Cardiac muscle cell (in vitro differentiated cells and primary cell): ENCODE results near the gene OAF. TPM values are rescaled to one million over a fixed set of nuclear protein-coding genes. Genes with fewer than 3 reads are reported as not detected.
"Not testable (repeated sequence)": the region's sequence is repeated elsewhere in the genome, so short reads cannot be mapped to it uniquely, and the experiment has no call there.

Experiments
- DNase-seq, 2 donors: peaks; one replicate each; pipeline versions ENCODE4 v3.0.0 to v3.0.0-alpha.2; 2010 to 2017; ENCODE audit warnings: low read depth in 1 of 2, low spot score in 1 of 2
- H3K27ac ChIP-seq: fragments of 200-600 bp; sonication (generic); 2 replicates; pipeline ENCODE4 v1.5.1; 2016
- H3K27me3 ChIP-seq: fragments of 200-600 bp; sonication (generic); 2 replicates; pipeline ENCODE4 v1.6.0; 2016; ENCODE audit warnings: control low read depth
- H3K36me3 ChIP-seq: fragments of 200-600 bp; sonication (generic); 2 replicates; pipeline ENCODE4 v1.5.1; 2016; ENCODE audit warnings: control low read depth
- H3K4me1 ChIP-seq: fragments of 200-600 bp; sonication (generic); 2 replicates; pipeline ENCODE4 v1.8.1; 2017; ENCODE audit warnings: low read depth, mild to moderate bottlenecking, mixed run types
- H3K4me3 ChIP-seq: fragments of 200-600 bp; sonication (generic); 2 replicates; pipeline ENCODE4 v1.5.1; 2016; ENCODE audit warnings: mild to moderate bottlenecking
- H3K9me3 ChIP-seq: fragments of 200-600 bp; sonication (generic); 2 replicates; pipeline ENCODE4 v1.5.1; 2017; ENCODE audit warnings: low read depth, mild to moderate bottlenecking, control low read depth
- CTCF ChIP-seq: IDR thresholded peaks from 2 replicates; pipeline ENCODE4 v1.5.1; 2012; ENCODE audit warnings: low read depth, mild to moderate bottlenecking, low read length
- polyA plus RNA-seq: library from polyadenylated mRNA; unstranded; fragments of >200 nt; fragmentation: Nextera tagmentation; extraction: Ambion mirVana; gene quantifications from 2 replicates; pipeline ENCODE4 v1.2.1, GENCODE V29; 2016
- total RNA-seq: library from RNA; depleted of rRNA; stranded (reverse); fragments of >200 nt; gene quantifications from 2 replicates; pipeline ENCODE4 v1.2.3, GENCODE V29; 2016

Gene OAF
- total and polyA plus RNA-seq, 2 experiments from 2014 or later: 11.3 to 12.0 TPM

DNA sequence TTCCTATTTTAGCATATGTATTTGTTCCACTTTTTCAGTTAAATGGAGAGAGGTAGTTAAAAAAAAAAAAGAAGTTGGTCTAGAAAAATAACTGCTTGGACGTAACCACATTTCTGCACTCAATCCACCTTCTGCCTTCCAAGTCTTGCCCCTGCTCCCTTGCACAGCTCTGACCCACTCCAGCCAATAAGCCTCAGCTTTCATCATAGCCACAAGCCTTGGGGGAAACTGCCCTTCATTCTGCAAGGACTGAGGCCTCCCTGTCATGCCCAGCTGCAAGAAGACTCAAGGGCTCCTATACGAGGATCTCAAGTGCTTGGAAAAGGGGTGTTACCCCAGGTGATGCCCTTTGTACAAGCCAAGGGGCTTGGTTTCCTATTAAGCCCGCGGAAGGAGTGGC is 36.0 kb upstream of the OAF start:
- no peak overlapping the region for H3K4me3 ChIP-seq
- peaks cover 77% of the 10 kb centered on the region for H3K27me3 ChIP-seq
- no peak for DNase-seq
- no peak overlapping the region for H3K27ac ChIP-seq
- no peaks in the 10 kb centered on the region for H3K9me3 ChIP-seq
- TF ChIP-seq CTCF: no peak
- H3K4me1 ChIP-seq: no peaks in the 10 kb centered on the region
- H3K36me3 ChIP-seq: no peaks in the 10 kb centered on the region

DNA sequence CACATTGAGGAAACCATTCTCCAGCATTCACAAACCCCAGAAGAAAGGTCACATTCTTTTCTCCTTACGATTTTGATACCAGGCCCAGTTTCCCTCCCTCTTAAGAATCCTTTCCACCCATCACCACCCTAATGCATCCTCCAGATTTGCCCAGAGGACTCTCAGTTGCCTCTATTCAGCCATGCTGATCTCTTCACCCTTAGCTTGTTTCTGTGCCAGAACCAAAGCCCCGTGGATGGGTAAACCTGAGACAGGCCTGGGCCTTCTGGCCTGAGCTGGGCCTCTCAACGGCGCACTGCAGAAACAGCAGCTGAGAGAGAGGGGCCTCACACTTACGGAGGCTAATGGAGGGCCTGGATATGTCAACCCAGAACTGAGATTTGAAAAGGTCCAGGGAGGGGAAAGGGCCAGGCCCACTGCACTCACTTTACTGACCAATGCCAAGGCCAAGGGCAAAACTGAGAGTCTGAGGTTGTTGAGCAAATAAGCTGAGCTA is 32.2 kb upstream of the OAF start:
- no peaks in the 10 kb centered on the region for H3K36me3 ChIP-seq
- no peaks in the 10 kb centered on the region for H3K9me3 ChIP-seq
- H3K27me3 ChIP-seq: peaks cover 64% of the 10 kb centered on the region
- no peak for TF ChIP-seq CTCF
- H3K4me3 ChIP-seq: no peak overlapping the region
- no peaks in the 10 kb centered on the region for H3K4me1 ChIP-seq
- H3K27ac ChIP-seq: no peak overlapping the region
- no peak for DNase-seq

DNA sequence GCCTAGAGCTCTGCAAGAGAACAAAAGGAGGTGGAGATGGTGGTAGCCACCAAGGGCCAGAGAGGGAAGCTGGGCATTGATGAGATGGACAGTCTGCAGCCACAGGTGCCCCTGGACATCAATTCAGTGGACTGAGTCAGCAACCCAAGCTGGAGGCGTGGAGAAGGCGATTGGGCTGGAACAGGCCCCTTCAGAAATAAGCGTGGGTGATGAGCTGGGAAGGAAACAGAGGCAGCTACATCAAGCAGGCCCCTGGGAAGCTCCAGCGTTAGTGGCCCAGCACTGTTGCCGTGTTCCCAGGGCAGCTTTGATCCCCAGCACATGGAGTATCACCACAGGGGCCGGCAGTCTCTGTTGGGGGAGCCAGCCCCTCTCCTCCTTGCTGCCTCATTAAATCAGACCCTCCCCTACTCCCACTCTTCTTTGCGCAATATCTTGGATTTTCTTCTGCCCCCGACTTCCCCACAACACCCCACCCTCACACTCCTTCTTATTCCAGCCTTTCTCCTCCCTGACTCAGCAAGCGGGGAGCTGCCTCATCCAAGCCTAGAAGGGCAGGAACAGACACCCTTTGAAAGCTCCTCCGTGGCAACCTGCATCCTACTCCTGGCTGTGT is 31.7 kb upstream of the OAF start:
- Histone ChIP-seq H3K36me3 (no peaks in the 10 kb centered on the region), H3K27ac (no peak overlapping the region), H3K4me1 (no peaks in the 10 kb centered on the region), H3K27me3 (peaks cover 58% of the 10 kb centered on the region), H3K9me3 (no peaks in the 10 kb centered on the region), H3K4me3 (no peak overlapping the region)
- no peak for TF ChIP-seq CTCF
- no peak for DNase-seq

- not testable (repeated sequence) for H3K27ac ChIP-seq, H3K4me1 ChIP-seq
These were observed 30.8 kb upstream of the OAF start for GRCh38 chr11:120180063-120180462.

GRCh38 chr11:120180551-120181232 is 30.1 kb upstream of the OAF start:
- TF ChIP-seq CTCF: peak; percentile 38
- no peak overlapping the region for H3K4me3 ChIP-seq
- no peaks in the 10 kb centered on the region for H3K4me1 ChIP-seq
- peak in 1 of 2 donors; percentile 49 for DNase-seq
- no peaks in the 10 kb centered on the region for H3K9me3 ChIP-seq
- no peak overlapping the region for H3K27ac ChIP-seq
- peaks cover 43% of the 10 kb centered on the region for H3K27me3 ChIP-seq
- H3K36me3 ChIP-seq: no peaks in the 10 kb centered on the region

More at GRCh38 chr11:120180063-120180462, 30.8 kb upstream of the OAF start:
- not testable (repeated sequence) for H3K9me3 ChIP-seq, H3K4me3 ChIP-seq, DNase-seq, H3K36me3 ChIP-seq
- H3K27me3 ChIP-seq: peaks cover 49% of the 10 kb centered on the region

DNA sequence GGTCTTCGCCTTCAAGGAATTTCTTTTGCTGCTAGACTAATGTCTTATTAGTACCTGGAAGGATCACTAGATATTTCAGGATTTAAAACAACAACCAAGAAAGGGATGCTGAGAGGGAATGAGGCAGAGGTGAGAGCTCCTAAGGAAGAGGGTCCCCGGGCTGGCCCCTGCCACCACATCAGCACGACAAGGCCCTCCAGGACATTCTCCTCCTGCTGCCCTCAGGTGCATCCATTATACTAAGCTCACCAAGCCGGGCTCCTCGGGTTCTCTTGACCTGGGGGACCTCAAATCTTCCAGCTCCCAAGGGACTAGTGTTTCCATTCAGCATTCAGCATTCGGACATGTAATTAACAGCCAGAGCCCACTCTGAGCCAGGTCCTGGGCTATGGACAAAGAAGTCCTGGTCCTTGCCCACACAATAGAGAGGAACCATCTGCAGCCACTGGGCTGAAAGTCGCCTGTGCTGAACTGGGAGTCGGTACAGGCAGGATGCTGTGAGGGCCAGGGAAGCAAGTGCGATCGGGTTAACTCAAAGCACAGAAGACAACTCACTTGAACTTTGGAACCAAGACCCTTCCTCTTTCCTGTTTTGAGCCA is 29.4 kb upstream of the OAF start:
- no peaks in the 10 kb centered on the region for H3K4me1 ChIP-seq
- no peak for DNase-seq
- H3K27ac ChIP-seq: no peak overlapping the region
- no peak overlapping the region for H3K4me3 ChIP-seq
- H3K36me3 ChIP-seq: no peaks in the 10 kb centered on the region
- H3K27me3 ChIP-seq: peaks cover 35% of the 10 kb centered on the region
- no peak for TF ChIP-seq CTCF
- H3K9me3 ChIP-seq: no peaks in the 10 kb centered on the region
